SK-N-MC (cell line): ENCODE results near the gene NT5C3A.
"Not testable (repeated sequence)": the region's sequence is repeated elsewhere in the genome, so short reads cannot be mapped to it uniquely, and the experiment has no call there.

Source experiments
- EZH2 ChIP-seq: fragments of 200-600 bp; sonication (generic); IDR thresholded peaks from one replicate; pipeline ENCODE4 v1.6.1; 2017; ENCODE audit warnings: antibody characterized with exemption
- FOXP2 ChIP-seq: optimal IDR thresholded peaks from 2 replicates; pipeline ENCODE3; 2011; ENCODE audit warnings: mild to moderate bottlenecking, moderate library complexity; ENCODE audit not compliant: insufficient read depth; ENCODE audit errors: extremely low read length, control extremely low read depth
- POLR2AphosphoS5 ChIP-seq: IDR thresholded peaks from 2 replicates; pipeline ENCODE4 v1.6.1; 2012; ENCODE audit warnings: mild to moderate bottlenecking, low read depth, low read length, borderline replicate concordance

DNA sequence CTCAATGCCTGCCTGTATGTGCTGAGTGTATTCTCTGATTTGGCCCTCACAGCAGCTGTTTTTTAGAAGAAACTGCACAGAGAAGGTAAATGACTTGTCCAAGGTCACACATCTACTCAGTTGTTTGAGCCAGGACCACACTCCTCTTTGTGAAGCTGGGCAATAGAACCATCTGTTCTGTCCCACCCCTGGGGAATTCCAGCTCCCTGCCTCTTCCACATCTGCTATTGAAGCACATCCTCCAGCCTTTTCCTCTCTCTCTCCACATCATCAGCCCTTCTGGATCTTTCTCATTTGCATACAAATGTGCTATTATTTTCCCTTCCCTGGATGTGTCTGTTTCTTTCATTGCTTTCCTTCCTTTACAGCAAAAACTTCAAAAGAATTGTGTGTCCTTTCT lies 59.5 kb downstream of the NT5C3A start:
- not testable (repeated sequence) for TF ChIP-seq POLR2AphosphoS5, EZH2, FOXP2
